ENCODE data around the gene APLP2. TPM values are rescaled to one million over a fixed set of nuclear protein-coding genes. Genes with fewer than 3 reads are reported as not detected.

APLP2 gene
- total RNA-seq, 1 donor from 2014 or later, result 374 TPM

GRCh38 chr11:130120045-130120444 is 50.4 kb downstream of the APLP2 start:
- Mint-ChIP-seq H3K27ac (peak overlapping the region; percentile 12), H3K4me3 (ENCODE audit: low read depth) (no peak overlapping the region), H3K4me1 (ENCODE audit: low read depth) (peaks cover 31% of the 10 kb centered on the region), H3K36me3 (ENCODE audit: insufficient read depth) (peaks cover 25% of the 10 kb centered on the region), H3K9me3 (ENCODE audit: low read depth) (no peaks in the 10 kb centered on the region), H3K27me3 (no peaks in the 10 kb centered on the region)
- TF ChIP-seq CTCF (IDR thresholded peaks at IDR 0.05; ENCODE audit: unreplicated experiment), result no peak
- DNase-seq (ENCODE audit: low spot score, unreplicated experiment), result no peak

GRCh38 chr11:130121445-130121978 is 51.8 kb downstream of the APLP2 start:
- DNase-seq (ENCODE audit: low spot score, unreplicated experiment), result no peak
- H3K27me3 Mint-ChIP-seq, result no peaks in the 10 kb centered on the region
- TF ChIP-seq CTCF (IDR thresholded peaks at IDR 0.05; ENCODE audit: unreplicated experiment), result no peak
- H3K9me3 Mint-ChIP-seq (ENCODE audit: low read depth), result no peaks in the 10 kb centered on the region
- no peak overlapping the region for H3K4me3 Mint-ChIP-seq (ENCODE audit: low read depth)
- H3K36me3 Mint-ChIP-seq (ENCODE audit: insufficient read depth), result peaks cover 22% of the 10 kb centered on the region
- no peak overlapping the region for H3K27ac Mint-ChIP-seq
- H3K4me1 Mint-ChIP-seq (ENCODE audit: low read depth), result peaks cover 25% of the 10 kb centered on the region

GRCh38 chr11:130122141-130122575 is 52.5 kb downstream of the APLP2 start:
- Mint-ChIP-seq H3K4me3 (ENCODE audit: low read depth) (no peak overlapping the region), H3K36me3 (ENCODE audit: insufficient read depth) (peaks cover 24% of the 10 kb centered on the region), H3K27me3 (no peaks in the 10 kb centered on the region), H3K27ac (no peak overlapping the region), H3K9me3 (ENCODE audit: low read depth) (no peaks in the 10 kb centered on the region), H3K4me1 (ENCODE audit: low read depth) (peaks cover 25% of the 10 kb centered on the region)
- no peak for DNase-seq (ENCODE audit: low spot score, unreplicated experiment)
- no peak for TF ChIP-seq CTCF (IDR thresholded peaks at IDR 0.05; ENCODE audit: unreplicated experiment)

- no peak for DNase-seq (ENCODE audit: low spot score, unreplicated experiment)
- Mint-ChIP-seq H3K4me3 (ENCODE audit: low read depth) (no peak overlapping the region), H3K27ac (peak overlapping the region; percentile 59), H3K36me3 (ENCODE audit: insufficient read depth) (peaks cover 24% of the 10 kb centered on the region), H3K4me1 (ENCODE audit: low read depth) (peaks cover 20% of the 10 kb centered on the region), H3K9me3 (ENCODE audit: low read depth) (no peaks in the 10 kb centered on the region), H3K27me3 (no peaks in the 10 kb centered on the region)
- no peak for TF ChIP-seq CTCF (IDR thresholded peaks at IDR 0.05; ENCODE audit: unreplicated experiment)
Measured at GRCh38 chr11:130123414-130124040, 53.8 kb downstream of the APLP2 start.

- DNase-seq (ENCODE audit: low spot score, unreplicated experiment), result no peak
- no peak overlapping the region for H3K27ac Mint-ChIP-seq
- no peaks in the 10 kb centered on the region for H3K27me3 Mint-ChIP-seq
- H3K36me3 Mint-ChIP-seq (ENCODE audit: insufficient read depth), result peaks cover 26% of the 10 kb centered on the region
- H3K4me1 Mint-ChIP-seq (ENCODE audit: low read depth), result peaks cover 17% of the 10 kb centered on the region
- H3K9me3 Mint-ChIP-seq (ENCODE audit: low read depth), result no peaks in the 10 kb centered on the region
- no peak overlapping the region for H3K4me3 Mint-ChIP-seq (ENCODE audit: low read depth)
- TF ChIP-seq CTCF (IDR thresholded peaks at IDR 0.05; ENCODE audit: unreplicated experiment), result no peak
Measured at GRCh38 chr11:130124096-130124495, 54.4 kb downstream of the APLP2 start.
